Bronchial epithelial cell (primary cell): ENCODE measurements around the gene CD247. TPM values are rescaled to one million over a fixed set of nuclear protein-coding genes. Genes with fewer than 3 reads are reported as not detected.

Experiments used
- DNase-seq: peaks from one replicate; pipeline ENCODE4 v3.0.0-alpha.2; 2010; ENCODE audit warnings: low read depth
- FAIRE-seq: peaks from 2 replicates; lab custom pipeline; 2011; peaks lifted over from hg19 to GRCh38; lab: Jason Lieb, UNC
- H3K27me3 ChIP-seq: 2 replicates; pipeline ENCODE4 v1.5.1; 2011; ENCODE audit warnings: low read length; ENCODE audit not compliant: control insufficient read depth, insufficient read depth
- H3K36me3 ChIP-seq: 2 replicates; pipeline ENCODE4 v1.5.1; 2011; ENCODE audit warnings: low read length; ENCODE audit not compliant: control insufficient read depth, insufficient read depth
- H3K4me3 ChIP-seq: 2 replicates; pipeline ENCODE4 v1.5.1; 2011; ENCODE audit warnings: mild to moderate bottlenecking, low read depth, low read length, control low read depth
- total RNA-seq: library from RNA; depleted of rRNA; stranded (reverse); fragments of >200 nt; gene quantifications from 2 replicates; pipeline ENCODE4 v1.2.1, GENCODE V29; 2014
- TF ChIP-seq, protein P1 (sequence below): IDR thresholded peaks from 2 replicates; pipeline ENCODE4 v1.5.1; 2011; ENCODE audit warnings: mild to moderate bottlenecking, moderate library complexity, low read length, control low read depth, inconsistent platforms; ENCODE audit not compliant: insufficient read depth, severe bottlenecking

CD247 gene
- total RNA-seq, 1 donor from 2014 or later = not detected

DNA sequence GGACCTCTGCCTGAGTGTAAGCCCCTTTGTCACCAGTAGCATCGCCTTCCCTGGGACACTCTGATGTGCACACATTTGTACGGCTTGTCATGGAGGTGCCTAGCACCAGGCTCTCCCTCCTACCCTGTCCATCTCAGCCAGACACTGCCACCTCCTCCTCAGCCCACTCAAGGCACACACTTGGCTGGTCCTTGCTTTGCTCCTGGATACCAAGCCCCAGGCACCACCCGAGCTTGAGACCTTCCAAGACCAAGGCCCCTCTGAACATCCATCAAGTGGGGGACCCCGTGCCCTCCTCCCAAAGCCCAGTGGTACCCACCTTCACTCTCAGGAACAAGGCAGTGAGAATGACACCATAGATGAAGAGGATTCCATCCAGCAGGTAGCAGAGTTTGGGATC lies 78.0 kb downstream of the CD247 start:
- Histone ChIP-seq H3K36me3 (no peaks in the 10 kb centered on the region), H3K27me3 (peaks cover 4% of the 10 kb centered on the region), H3K4me3 (no peak overlapping the region)
- DNase-seq = no peak
- no peak for FAIRE-seq
- TF ChIP-seq, protein P1, sequence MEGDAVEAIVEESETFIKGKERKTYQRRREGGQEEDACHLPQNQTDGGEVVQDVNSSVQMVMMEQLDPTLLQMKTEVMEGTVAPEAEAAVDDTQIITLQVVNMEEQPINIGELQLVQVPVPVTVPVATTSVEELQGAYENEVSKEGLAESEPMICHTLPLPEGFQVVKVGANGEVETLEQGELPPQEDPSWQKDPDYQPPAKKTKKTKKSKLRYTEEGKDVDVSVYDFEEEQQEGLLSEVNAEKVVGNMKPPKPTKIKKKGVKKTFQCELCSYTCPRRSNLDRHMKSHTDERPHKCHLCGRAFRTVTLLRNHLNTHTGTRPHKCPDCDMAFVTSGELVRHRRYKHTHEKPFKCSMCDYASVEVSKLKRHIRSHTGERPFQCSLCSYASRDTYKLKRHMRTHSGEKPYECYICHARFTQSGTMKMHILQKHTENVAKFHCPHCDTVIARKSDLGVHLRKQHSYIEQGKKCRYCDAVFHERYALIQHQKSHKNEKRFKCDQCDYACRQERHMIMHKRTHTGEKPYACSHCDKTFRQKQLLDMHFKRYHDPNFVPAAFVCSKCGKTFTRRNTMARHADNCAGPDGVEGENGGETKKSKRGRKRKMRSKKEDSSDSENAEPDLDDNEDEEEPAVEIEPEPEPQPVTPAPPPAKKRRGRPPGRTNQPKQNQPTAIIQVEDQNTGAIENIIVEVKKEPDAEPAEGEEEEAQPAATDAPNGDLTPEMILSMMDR = no peak

DNA sequence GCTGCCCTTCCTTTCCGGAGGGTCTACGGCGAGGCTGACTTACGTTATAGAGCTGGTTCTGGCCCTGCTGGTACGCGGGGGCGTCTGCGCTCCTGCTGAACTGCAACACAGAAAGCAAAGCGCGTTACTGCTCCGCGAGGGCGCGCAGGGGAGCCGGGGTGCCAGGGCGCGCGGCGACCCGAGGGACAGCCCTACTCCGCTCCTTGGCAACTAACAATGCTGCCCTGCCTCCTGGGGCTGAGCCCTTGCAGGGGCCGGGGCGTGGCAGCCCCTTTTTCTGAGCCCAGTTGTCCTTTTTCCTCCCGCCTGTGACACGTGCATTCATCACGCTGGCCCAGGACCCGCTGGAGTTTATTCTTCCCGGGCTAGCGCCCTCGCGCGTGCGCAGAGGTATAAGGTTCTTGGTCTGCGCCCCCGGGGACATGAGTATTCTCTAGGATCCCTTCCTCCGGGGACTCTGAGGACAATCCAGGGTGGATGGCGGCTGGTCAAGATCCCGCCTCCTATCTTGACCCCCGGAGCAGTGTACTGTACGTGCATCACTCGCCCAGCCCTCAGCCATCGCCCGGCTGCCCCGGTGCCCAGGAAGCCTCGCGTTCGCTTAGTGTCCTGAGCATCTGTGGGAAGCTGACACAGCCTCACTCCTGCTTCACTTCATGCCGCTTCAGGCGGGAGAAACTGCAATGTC lies 78.9 kb downstream of the CD247 start:
- FAIRE-seq = no peak
- TF ChIP-seq, protein P1 = peak; percentile 3
- Histone ChIP-seq H3K4me3 (peak overlapping the region; percentile 24), H3K36me3 (no peaks in the 10 kb centered on the region), H3K27me3 (peaks cover 4% of the 10 kb centered on the region)
- DNase-seq = peak; percentile 28

DNA sequence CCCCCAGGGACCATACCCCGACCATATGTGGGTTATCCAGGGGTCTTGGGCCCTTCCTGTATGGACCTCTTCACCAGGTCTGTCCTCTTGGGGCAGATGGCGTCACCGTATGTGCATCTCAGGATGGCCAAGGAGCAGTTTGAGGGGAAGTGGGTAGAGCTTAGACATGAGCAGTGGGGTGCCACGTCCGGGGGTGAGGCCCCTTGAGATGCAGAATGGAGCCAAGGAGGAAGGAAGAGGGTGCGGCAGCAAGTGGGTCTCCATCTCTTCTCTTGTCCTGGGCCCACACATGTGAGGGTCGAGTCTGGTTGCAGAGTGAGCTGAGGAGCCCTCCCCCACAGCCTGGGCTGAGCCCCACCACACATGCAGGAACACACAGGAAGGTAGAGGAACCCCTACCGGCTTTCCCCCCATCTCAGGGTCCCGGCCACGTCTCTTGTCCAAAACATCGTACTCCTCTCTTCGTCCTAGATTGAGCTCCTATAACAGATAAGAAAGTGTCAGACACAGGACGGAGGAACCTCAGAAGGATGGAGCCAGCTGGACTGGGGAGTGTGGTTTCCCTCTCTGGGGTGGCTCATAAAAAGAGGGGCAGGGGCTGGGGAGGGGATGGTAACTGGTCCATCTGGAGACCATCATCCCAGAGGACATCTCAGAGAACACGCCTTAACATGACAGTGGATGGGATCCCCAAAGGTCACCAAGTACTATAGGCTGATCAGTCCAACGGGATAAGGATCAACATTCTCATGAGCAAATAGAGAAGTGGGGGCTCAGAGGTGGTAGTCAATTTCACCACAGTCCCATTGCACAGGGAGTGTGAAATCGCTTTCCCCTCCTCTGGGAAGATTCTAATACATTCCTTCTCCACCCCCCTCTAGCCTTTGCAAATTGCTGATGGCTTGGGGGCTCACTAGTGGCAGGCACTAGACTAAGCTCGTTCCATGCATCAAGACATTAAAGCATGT lies 79.9 kb downstream of the CD247 start:
- no peak for FAIRE-seq
- no peak overlapping the region for H3K4me3 ChIP-seq
- DNase-seq = no peak

DNA sequence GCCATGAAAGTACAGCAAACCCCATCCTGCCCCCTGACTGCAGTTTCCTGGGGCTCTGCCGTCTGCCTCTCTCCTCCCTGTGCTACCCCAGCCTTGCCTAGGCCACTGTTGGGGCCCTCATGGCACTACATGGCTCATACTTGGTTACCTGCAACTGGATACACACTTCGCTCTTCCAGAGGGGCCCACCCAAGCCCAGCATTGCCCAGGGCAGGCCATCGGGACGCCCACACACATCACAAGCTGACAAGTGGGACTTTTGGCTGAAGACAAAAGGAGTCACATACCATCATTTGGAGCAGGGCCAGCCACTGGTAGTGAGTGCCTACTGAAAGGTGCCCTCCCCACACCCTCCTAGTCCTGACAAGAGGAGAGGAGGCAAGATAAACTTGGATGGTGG lies 82.8 kb downstream of the CD247 start:
- TF ChIP-seq, protein P1 = no peak
- Histone ChIP-seq H3K4me3 (no peak overlapping the region), H3K36me3 (no peaks in the 10 kb centered on the region), H3K27me3 (peaks cover 4% of the 10 kb centered on the region)
- DNase-seq = no peak
- no peak for FAIRE-seq

More for the DNA sequence above, 79.9 kb downstream of the CD247 start:
- TF ChIP-seq, protein P1 = no peak
- Histone ChIP-seq H3K27me3 (peaks cover 4% of the 10 kb centered on the region), H3K36me3 (no peaks in the 10 kb centered on the region)

DNA sequence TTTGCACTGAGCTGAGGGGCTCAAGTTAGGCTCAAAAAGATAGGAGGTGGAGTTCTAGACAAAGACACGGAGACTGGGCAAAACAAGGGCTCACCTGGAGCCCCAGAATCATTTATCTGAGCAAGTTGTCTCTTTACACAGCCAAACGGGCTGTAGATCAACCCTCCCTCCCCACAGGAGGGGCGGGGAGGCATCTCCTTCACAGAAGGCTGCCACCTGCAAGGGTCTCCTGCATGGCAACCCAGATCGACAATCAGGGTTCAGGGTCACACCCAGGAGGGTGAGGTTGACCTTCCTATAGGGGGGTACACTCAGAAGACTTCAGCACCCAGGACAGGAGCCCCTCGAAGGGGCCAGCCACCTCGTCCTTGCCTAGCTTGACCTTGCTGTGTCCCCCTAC lies 84.0 kb downstream of the CD247 start:
- Histone ChIP-seq H3K4me3 (no peak overlapping the region), H3K27me3 (peaks cover 2% of the 10 kb centered on the region), H3K36me3 (no peaks in the 10 kb centered on the region)
- TF ChIP-seq, protein P1 = no peak
- DNase-seq (no peak), FAIRE-seq (no peak)
